Measurements from ENCODE around the gene PPP4R3A. TPM values are rescaled to one million over a fixed set of nuclear protein-coding genes. Genes with fewer than 3 reads are reported as not detected.
"Not testable (repeated sequence)": the region's sequence is repeated elsewhere in the genome, so short reads cannot be mapped to it uniquely, and the experiment has no call there.

The PPP4R3A gene
- total RNA-seq, 2 donors from 2014 or later: 57.5 to 104 TPM

DNA sequence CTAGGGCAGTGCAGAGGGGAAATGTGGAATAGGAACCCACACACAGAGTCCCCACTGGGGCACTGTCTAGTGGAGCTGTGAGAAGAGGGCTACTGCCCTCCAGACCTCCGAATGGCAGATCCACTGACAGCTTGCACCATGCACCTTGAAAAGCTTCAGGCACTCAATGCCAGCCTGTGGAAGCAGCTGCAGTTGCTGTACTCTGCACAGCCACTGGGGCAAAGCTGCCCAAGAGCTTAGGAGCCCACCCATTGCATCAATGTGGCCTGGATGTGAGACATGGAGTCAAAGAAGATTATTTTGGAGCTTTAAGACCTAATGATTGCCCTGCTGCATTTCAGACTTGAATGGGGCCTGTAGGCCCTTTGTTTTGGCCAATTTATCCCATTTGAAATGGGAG is 70.8 kb downstream of the PPP4R3A start:
- H3K9me3 ChIP-seq: no peaks in the 10 kb centered on the region
- H3K27ac ChIP-seq: no peak overlapping the region
- no peaks in the 10 kb centered on the region for H3K4me1 ChIP-seq (ENCODE audit: control insufficient read depth in 1 of 2, low read depth in 2 of 2)
- no peaks in the 10 kb centered on the region for H3K27me3 ChIP-seq (replicated peaks; ENCODE audit: insufficient read depth)
- H3K36me3 ChIP-seq: no peaks in the 10 kb centered on the region
- no peak overlapping the region for H3K4me3 ChIP-seq
- ATAC-seq (ENCODE audit: insufficient number of reproducible peaks, low FRiP score, low read depth): no peak
- TF ChIP-seq, protein P1, sequence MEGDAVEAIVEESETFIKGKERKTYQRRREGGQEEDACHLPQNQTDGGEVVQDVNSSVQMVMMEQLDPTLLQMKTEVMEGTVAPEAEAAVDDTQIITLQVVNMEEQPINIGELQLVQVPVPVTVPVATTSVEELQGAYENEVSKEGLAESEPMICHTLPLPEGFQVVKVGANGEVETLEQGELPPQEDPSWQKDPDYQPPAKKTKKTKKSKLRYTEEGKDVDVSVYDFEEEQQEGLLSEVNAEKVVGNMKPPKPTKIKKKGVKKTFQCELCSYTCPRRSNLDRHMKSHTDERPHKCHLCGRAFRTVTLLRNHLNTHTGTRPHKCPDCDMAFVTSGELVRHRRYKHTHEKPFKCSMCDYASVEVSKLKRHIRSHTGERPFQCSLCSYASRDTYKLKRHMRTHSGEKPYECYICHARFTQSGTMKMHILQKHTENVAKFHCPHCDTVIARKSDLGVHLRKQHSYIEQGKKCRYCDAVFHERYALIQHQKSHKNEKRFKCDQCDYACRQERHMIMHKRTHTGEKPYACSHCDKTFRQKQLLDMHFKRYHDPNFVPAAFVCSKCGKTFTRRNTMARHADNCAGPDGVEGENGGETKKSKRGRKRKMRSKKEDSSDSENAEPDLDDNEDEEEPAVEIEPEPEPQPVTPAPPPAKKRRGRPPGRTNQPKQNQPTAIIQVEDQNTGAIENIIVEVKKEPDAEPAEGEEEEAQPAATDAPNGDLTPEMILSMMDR (IDR thresholded peaks at IDR 0.05): no peak
- DNase-seq (ENCODE audit: low spot score): no peak

- no peak overlapping the region for H3K4me3 ChIP-seq
- H3K36me3 ChIP-seq: no peaks in the 10 kb centered on the region
Measured at GRCh38 chr14:91438845-91439244, 71.3 kb downstream of the PPP4R3A start.

DNA sequence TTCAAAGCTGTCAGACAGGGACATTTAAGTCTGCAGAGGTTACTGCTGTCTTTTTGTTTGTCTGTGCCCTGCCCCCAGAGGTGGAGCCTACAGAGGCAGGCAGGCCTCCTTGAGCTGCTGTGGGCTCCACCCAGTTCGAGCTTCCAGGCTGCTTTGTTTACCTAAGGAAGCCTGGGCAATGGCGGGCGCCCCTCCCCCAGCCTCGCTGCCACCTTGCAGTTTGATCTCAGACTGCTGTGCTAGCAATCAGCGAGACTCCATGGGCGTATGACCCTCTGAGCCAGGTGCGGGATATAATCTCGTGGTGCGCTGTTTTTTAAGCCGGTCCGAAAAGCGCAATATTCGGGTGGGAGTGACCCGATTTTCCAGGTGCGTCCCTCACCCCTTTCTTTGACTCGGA is 73.8 kb downstream of the PPP4R3A start:
- not testable (repeated sequence) for H3K4me3 ChIP-seq; H3K27me3 ChIP-seq (replicated peaks; ENCODE audit: insufficient read depth); H3K4me1 ChIP-seq (ENCODE audit: control insufficient read depth in 1 of 2, low read depth in 2 of 2); H3K27ac ChIP-seq; H3K9me3 ChIP-seq; ATAC-seq (ENCODE audit: insufficient number of reproducible peaks, low FRiP score, low read depth); H3K36me3 ChIP-seq; DNase-seq (ENCODE audit: low spot score)

More at GRCh38 chr14:91438845-91439244, 71.3 kb downstream of the PPP4R3A start:
- no peak for ATAC-seq (ENCODE audit: insufficient number of reproducible peaks, low FRiP score, low read depth)
- Histone ChIP-seq H3K4me1 (ENCODE audit: control insufficient read depth in 1 of 2, low read depth in 2 of 2) (no peaks in the 10 kb centered on the region), H3K9me3 (no peaks in the 10 kb centered on the region), H3K27me3 (replicated peaks; ENCODE audit: insufficient read depth) (no peaks in the 10 kb centered on the region), H3K27ac (no peak overlapping the region)
- TF ChIP-seq, protein P1 (IDR thresholded peaks at IDR 0.05): no peak
- no peak for DNase-seq (ENCODE audit: low spot score)

GRCh38 chr14:91429385-91429784 is 80.7 kb downstream of the PPP4R3A start:
- ATAC-seq (ENCODE audit: insufficient number of reproducible peaks, low FRiP score, low read depth) (no peak), DNase-seq (ENCODE audit: low spot score) (no peak)
- Histone ChIP-seq H3K27ac (no peak overlapping the region), H3K4me1 (ENCODE audit: control insufficient read depth in 1 of 2, low read depth in 2 of 2) (no peaks in the 10 kb centered on the region), H3K36me3 (no peaks in the 10 kb centered on the region), H3K4me3 (no peak overlapping the region), H3K27me3 (replicated peaks; ENCODE audit: insufficient read depth) (no peaks in the 10 kb centered on the region), H3K9me3 (no peaks in the 10 kb centered on the region)
- TF ChIP-seq, protein P1 (IDR thresholded peaks at IDR 0.05): no peak

DNA sequence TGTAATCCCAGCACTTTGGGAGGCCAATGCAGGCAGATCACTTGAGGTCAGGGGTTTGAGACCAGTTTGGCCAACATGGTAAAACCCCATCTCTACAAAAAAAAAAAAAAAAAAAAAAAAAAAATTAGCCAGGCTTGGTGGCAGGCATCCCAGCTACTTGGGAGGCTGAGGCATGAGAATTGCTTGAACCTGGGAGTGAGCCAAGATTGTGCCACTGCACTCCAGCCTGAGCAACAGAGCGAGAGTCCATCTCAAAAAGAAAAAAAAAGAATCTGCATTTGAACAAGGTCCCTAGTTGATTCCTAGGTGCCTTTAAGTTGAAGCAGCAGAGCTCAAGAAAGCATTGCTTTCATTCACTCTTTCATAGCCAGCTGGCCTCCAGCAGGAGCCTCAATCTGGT is 81.2 kb downstream of the PPP4R3A start:
- not testable (repeated sequence) for H3K9me3 ChIP-seq; H3K4me3 ChIP-seq; ATAC-seq (ENCODE audit: insufficient number of reproducible peaks, low FRiP score, low read depth); DNase-seq (ENCODE audit: low spot score); H3K27ac ChIP-seq; H3K27me3 ChIP-seq (replicated peaks; ENCODE audit: insufficient read depth); H3K36me3 ChIP-seq; H3K4me1 ChIP-seq (ENCODE audit: control insufficient read depth in 1 of 2, low read depth in 2 of 2)

GRCh38 chr14:91425531-91425944 is 84.6 kb downstream of the PPP4R3A start:
- not testable (repeated sequence) for H3K27ac ChIP-seq; H3K27me3 ChIP-seq (replicated peaks; ENCODE audit: insufficient read depth); ATAC-seq (ENCODE audit: insufficient number of reproducible peaks, low FRiP score, low read depth); DNase-seq (ENCODE audit: low spot score); H3K9me3 ChIP-seq; H3K4me1 ChIP-seq (ENCODE audit: control insufficient read depth in 1 of 2, low read depth in 2 of 2); H3K4me3 ChIP-seq; H3K36me3 ChIP-seq

DNA sequence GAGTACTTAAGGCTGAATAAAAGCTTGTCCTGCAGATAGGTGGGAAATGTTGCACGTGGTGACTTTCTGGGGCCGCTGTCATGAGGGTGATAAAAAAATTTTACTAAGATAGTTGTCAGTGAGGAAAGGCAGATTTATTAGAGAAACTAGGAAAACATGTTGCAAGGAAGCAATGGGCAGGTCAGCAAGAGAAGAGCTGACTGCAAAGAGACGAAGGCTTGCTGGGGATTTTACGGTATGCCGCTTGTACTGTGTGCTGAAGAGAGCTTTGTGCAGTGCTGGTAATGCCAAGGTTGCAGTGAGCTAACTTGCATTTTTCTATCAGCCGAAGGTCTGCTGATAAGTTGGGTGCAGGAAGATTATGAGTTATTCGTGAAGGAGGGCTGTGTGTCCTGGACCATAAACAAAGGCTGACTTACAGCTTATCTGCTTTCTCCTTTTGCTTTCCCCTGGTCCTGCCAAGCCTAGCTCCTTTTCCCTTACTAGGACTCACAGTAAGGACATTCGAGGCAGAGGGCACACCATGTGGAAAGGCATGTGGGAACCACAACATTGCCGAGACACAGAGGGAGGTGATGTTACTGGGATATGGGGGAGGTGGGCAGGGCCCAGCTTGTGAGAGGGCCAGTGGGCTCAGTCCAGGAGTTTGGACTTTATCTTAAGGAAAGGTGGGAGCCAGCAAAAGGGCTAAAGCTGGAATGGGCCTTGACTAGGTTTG is 85.1 kb downstream of the PPP4R3A start:
- TF ChIP-seq, protein P1 (IDR thresholded peaks at IDR 0.05): no peak
- H3K36me3 ChIP-seq: no peaks in the 10 kb centered on the region
- no peaks in the 10 kb centered on the region for H3K9me3 ChIP-seq
- DNase-seq (ENCODE audit: low spot score) (no peak), ATAC-seq (ENCODE audit: insufficient number of reproducible peaks, low FRiP score, low read depth) (no peak)
- no peak overlapping the region for H3K4me3 ChIP-seq
- H3K27ac ChIP-seq: no peak overlapping the region
- no peaks in the 10 kb centered on the region for H3K4me1 ChIP-seq (ENCODE audit: control insufficient read depth in 1 of 2, low read depth in 2 of 2)
- no peaks in the 10 kb centered on the region for H3K27me3 ChIP-seq (replicated peaks; ENCODE audit: insufficient read depth)

All from thoracic aorta (tissue), 2 donors.